ENCODE measurements around the gene FANCL.

DNA sequence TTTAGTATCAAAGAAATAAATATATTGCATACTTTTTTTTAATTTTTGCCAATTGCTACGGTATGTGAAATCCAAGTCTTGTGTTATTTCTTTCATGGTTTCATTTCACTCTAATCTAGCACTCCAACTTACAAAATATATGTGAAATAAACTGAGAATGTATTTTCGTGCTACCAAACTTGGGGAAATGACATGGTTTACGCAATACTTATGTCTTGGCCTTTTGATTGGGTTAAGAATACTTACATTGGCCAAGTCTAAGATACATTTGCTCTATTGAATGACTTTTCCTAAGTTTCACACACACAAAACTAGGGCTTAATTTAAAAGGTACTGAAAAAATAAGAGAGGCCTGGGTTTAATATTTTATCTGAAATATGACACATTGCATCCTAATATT lies 114.0 kb downstream of the FANCL start:
- TF ChIP-seq, protein P1, sequence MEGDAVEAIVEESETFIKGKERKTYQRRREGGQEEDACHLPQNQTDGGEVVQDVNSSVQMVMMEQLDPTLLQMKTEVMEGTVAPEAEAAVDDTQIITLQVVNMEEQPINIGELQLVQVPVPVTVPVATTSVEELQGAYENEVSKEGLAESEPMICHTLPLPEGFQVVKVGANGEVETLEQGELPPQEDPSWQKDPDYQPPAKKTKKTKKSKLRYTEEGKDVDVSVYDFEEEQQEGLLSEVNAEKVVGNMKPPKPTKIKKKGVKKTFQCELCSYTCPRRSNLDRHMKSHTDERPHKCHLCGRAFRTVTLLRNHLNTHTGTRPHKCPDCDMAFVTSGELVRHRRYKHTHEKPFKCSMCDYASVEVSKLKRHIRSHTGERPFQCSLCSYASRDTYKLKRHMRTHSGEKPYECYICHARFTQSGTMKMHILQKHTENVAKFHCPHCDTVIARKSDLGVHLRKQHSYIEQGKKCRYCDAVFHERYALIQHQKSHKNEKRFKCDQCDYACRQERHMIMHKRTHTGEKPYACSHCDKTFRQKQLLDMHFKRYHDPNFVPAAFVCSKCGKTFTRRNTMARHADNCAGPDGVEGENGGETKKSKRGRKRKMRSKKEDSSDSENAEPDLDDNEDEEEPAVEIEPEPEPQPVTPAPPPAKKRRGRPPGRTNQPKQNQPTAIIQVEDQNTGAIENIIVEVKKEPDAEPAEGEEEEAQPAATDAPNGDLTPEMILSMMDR (IDR thresholded peaks at IDR 0.05; ENCODE audit: low read depth, low read length): no peak
- no peak for TF ChIP-seq MYC (IDR thresholded peaks at IDR 0.05; ENCODE audit: low read depth, low read length)
- TF ChIP-seq MAX (IDR thresholded peaks at IDR 0.05; ENCODE audit: low read depth, low read length): no peak
- no peak for TF ChIP-seq POLR2A (IDR thresholded peaks at IDR 0.05; ENCODE audit: extremely low read depth, insufficient read length)
